HG02759 (cell line): ENCODE measurements around the gene CSNK1A1.

Experiments used
- ATAC-seq: cut with Tn5 transposase; IDR thresholded peaks from one replicate; pipeline ENCODE4 v1.9.1; 2021; ENCODE audit warnings: mild to moderate bottlenecking, moderate library complexity; ENCODE audit not compliant: unreplicated experiment

The CSNK1A1 gene

GRCh38 chr5:149493316-149493715 is 57.9 kb downstream of the CSNK1A1 start:
- no peak for ATAC-seq

- no peak for ATAC-seq
Measured at GRCh38 chr5:149492781-149493180, 58.5 kb downstream of the CSNK1A1 start.

DNA sequence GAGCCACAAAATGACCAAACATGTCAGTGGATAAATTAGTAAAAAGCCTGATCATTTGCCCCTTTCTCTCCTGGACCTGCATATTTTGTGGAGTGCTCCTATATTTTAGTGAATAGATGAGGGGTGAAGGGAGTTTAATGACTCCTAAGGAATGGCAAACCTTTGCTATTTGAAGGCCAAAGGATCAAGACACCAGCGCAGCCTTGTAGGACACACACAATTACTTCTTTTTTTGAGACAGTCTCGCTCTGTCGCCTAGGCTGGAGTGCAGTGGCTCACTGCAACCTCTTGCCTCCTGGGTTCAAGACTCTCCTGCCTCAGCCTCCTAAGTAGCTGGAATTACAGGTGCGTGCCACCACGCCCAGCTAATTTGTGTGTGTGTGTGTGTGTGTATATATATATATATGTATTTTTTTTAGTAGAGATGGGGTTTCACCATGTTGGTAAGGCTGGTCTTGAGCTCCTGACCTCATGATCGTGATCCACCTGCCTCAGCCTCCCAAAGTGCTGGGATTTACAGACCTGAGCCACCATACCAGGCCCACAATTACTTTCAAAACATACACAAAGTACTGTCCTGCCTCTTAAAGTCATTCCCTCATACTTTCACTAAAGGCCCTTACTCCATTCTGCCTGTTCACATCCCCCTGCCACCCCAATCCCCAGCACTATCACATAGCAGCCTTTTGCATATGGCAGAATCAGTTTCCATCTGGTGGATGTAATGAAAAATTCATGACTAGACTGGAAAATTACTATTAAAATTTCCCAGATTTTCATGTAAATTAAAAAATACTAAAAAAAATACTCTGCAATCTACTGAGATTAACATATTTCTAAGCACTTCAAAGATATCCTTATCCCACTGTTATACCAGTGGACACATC is 60.4 kb downstream of the CSNK1A1 start:
- ATAC-seq: no peak

DNA sequence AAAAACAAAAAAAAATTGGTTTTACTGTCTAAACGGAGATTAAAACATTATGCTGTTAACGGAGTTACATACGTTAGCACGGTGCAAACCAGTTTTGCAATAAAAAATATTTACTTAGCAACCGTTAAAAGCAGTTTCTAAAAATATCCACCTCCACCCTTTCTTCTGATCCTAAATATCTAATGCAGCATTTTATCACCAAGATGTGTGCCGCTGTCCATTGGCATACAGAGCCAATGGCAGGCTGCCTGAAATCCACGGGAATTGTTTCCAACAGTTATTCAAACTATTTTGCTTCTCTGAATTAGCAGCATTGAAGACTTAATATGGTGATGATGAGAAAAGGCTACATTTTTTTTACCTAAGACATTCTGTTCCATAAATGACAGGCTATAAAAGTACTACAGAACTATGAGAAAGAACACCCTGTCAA is 61.6 kb downstream of the CSNK1A1 start:
- no peak for ATAC-seq

- no peak for ATAC-seq
Measured at GRCh38 chr5:149488645-149489306, 62.5 kb downstream of the CSNK1A1 start.

GRCh38 chr5:149487672-149488071 is 63.6 kb downstream of the CSNK1A1 start:
- ATAC-seq: no peak

GRCh38 chr5:149486726-149487635 is 64.3 kb downstream of the CSNK1A1 start:
- ATAC-seq: no peak

- no peak for ATAC-seq
Measured at GRCh38 chr5:149485655-149486615, 65.3 kb downstream of the CSNK1A1 start.

GRCh38 chr5:149481485-149481884 is 69.8 kb downstream of the CSNK1A1 start:
- ATAC-seq: no peak

- no peak for ATAC-seq
Measured at GRCh38 chr5:149478761-149479160, 72.5 kb downstream of the CSNK1A1 start.

GRCh38 chr5:149475777-149476176 is 75.5 kb downstream of the CSNK1A1 start:
- ATAC-seq: no peak

GRCh38 chr5:149474198-149474597 is 77.0 kb downstream of the CSNK1A1 start:
- ATAC-seq: no peak

- no peak for ATAC-seq
Measured at GRCh38 chr5:149473441-149473840, 77.8 kb downstream of the CSNK1A1 start.

DNA sequence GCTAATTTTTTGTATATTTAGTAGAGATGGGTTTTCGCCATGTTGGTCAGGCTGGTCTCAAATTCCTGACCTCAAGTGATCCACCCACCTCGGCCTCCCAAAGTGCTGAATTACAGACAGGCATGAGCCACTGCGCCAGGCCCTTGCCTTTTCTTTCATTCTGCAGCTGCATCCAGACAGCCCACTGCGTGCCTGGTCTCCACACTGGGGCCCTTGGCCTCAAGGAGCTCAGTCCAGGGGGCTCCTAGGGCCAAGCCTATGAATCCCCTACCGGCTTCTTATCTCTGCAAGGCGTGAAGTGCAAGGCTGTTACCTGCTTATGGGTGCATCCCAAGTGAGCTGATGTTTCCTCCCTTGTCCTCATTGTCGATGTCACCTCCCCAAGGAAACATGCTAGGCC is 78.8 kb downstream of the CSNK1A1 start:
- ATAC-seq: no peak

GRCh38 chr5:149471406-149472183 is 79.6 kb downstream of the CSNK1A1 start:
- ATAC-seq: no peak

DNA sequence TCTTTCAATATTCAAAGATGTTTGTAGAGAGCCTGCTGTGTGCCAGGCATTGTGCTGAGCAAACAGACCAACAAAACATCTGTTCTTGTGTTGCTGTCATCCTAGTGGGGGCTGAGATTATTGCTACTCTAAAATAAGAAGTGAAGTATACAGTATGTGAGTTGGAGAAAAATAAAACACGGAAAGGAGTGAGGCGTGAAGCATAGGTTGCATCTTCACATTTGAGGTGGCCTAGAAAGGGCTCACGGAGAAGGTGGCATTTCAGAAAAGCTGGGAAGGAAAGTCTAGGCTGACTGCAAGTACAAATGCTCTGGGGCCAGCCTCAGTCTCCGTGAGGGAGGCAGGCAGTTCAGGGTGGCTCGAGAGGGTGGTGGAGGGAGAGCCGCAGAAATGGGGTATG is 80.3 kb downstream of the CSNK1A1 start:
- ATAC-seq: no peak

- ATAC-seq: no peak
Measured at GRCh38 chr5:149466457-149466972, 84.7 kb downstream of the CSNK1A1 start.

DNA sequence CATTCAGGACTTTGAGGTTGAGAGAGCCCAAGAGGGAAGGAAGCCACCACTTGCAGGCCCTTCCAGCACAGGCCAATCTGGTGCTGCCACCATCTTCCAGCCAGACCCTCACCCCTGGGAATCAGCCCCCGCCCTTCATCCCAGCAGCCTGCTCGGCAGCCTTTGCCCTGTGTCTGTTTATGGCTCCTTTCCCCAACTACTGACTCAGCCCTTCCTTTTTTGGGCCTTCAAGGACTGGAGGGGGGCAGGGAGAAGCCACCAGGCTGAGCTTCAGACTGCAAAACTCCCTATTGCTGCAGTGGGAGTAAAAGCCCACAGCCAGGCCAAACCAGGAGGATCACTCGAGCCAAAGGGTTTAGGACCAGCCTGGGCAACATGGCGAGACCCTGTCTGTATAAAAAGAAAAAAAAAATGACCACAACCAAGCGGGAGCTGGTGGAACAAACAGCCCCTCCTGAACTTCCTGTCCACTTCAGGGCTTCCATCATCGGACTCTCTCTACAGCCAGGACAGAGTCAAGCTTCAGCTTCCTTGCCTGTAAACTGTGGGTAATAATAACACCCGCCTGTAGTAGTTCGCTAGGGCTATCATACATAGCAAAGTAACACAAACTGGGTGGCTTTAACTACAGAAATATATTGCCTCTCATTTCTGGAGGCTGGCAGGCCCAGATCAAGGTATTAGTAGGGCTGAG is 86.3 kb downstream of the CSNK1A1 start:
- ATAC-seq: no peak
